DMS114 treated with DMSO at 0.1 percent for 48 hours (cell line): ENCODE data around the gene BMI1.

Experiments
- DNase-seq: peaks from one replicate; lab custom pipeline; 2025; ENCODE audit not compliant: unreplicated experiment; lab: John Stamatoyannopoulos, UW

The BMI1 gene

DNA sequence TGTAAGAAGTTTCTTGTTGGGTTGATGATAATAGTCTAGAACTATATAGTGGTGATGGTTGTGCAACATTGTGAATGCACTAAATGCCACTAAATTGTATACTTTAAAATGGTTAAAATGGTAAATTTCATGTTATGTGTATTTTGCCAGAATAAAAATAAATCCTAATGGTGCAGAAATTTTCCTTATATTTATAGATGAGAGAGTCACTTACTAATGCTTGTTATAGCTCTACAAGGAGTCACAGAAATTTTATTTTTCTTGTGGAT is 45.5 kb downstream of the BMI1 start:
- DNase-seq, result no peak

GRCh38 chr10:22366771-22367170 is 45.9 kb downstream of the BMI1 start:
- DNase-seq, result no peak

- DNase-seq, result no peak
Measured at GRCh38 chr10:22367471-22367870, 46.6 kb downstream of the BMI1 start.

DNA sequence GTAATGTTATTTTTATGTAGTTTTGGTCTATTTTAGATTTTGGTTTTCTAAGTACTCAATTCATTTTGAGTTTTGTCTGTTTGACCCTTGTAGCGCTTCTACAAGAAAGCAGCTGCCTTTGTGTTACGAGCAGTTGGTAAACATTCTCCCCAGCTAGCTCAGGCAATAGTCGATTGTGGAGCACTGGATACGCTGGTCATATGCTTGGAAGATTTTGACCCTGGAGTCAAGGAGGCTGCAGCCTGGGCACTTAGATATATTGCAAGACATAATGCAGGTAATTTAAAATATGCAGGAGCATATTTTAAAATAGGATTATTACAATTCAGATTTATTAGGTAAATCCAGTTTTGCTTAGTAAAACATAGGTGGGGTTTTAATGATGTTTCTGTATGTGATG is 47.5 kb downstream of the BMI1 start:
- DNase-seq, result no peak

DNA sequence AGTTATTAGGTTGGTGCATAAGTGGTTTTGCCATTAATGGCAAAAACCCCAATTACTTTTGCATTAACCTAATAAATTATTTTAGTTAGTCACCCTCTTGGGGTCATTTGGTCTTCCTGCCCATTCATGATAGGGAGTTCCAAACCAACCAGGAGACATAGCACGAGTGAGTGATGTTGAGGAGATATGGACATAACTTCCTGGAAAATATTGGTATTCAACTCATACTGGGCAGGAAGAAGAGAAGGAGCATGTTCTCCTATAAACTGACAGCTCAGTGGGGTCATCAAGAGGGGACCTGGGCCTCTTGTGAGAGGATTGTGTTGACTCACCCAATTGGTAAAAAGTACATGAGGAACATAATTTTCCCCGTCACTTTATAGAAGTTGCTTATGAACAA is 48.1 kb downstream of the BMI1 start:
- DNase-seq, result no peak

DNA sequence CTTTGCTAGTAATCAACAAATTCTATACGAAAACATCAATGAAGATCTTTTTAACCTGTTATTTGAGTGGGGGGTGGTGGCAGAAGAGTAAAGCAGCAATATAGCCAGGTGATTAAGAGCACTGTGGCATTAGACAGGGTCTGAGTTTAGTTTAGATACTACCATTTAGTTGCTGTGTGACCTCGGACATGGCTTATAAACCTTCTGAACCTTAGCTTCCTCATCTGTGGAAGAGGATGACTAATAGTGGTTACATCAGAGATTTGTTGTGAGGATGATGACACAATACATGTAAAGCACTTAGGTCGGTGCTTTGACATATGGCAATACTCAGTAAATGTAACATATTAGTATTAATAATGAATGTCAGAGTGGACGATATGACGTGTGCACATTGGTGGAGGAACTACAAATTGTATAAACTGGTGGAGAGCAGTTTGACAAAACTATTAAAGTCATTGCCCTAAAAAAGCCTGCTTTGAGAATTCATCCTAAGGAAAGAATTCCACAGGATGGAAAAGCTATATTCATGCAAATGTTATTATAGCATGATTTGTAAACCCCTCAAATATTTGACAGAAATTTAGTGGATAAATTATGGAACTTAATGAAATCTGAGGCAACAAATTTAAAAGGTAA is 48.7 kb downstream of the BMI1 start:
- DNase-seq, result no peak

DNA sequence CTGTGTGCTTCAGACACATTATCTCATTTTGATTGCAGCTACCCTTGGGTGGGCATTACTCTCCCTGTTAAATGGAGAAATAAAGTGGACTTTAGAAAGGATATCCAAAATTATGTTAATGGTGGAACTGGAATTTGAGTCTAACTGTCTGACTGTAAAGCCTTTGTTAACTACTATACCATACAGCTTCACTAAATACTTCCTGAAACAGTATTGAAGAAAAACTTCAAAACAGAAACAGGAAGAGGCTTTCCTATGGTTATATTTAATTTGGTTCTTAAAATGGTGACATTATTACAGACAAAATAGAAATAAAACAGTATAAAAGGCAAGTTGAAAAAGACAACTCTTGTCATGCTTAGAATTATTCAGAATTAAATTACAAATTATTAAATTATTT is 49.4 kb downstream of the BMI1 start:
- DNase-seq, result no peak

DNA sequence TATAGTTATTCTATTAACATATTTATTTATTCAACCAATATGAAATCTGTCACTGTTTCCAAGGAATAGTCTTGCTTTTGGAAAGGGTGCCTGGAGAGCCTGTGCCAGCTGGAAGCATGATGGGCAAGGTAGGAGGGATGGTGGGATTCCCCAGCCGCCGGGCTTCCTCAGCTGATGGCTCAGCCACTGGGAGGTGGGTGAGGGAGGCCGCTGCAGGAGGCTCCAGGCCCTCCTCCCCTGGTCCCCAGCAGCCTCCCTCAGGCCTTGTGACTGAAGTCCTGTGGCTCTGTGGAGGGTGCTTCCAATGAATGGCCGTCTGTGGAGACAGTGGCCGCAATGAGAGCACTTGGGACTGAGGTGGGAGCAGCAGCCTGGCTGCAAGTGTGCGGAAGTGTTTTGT is 51.4 kb downstream of the BMI1 start:
- no peak for DNase-seq

GRCh38 chr10:22372917-22373316 is 52.0 kb downstream of the BMI1 start:
- DNase-seq, result no peak

- no peak for DNase-seq
Measured at GRCh38 chr10:22374489-22375126, 53.7 kb downstream of the BMI1 start.

- no peak for DNase-seq
Measured at GRCh38 chr10:22379059-22379458, 58.2 kb downstream of the BMI1 start.
